ENCODE results near the gene VAC14.

DNA sequence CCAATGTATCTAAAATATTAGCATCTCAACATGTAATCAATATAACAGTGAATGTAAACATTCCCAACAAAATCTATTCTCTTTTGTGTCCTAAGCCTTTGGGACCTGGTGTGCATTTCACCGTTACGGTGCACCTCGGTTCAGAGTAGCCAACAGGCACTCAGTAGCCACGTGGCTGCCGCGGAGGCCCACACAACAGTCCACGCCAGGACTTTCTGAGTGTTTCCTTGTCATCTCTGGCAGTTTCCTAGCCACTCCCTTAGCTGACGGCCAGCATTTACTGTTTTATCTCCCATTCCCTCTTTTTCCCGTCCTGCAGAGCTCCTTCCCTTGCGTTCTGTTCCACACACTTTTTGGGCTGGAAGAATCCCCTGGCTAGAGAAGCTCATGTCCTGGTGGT lies 36.3 kb downstream of the VAC14 start:
- TF ChIP-seq, protein P1, sequence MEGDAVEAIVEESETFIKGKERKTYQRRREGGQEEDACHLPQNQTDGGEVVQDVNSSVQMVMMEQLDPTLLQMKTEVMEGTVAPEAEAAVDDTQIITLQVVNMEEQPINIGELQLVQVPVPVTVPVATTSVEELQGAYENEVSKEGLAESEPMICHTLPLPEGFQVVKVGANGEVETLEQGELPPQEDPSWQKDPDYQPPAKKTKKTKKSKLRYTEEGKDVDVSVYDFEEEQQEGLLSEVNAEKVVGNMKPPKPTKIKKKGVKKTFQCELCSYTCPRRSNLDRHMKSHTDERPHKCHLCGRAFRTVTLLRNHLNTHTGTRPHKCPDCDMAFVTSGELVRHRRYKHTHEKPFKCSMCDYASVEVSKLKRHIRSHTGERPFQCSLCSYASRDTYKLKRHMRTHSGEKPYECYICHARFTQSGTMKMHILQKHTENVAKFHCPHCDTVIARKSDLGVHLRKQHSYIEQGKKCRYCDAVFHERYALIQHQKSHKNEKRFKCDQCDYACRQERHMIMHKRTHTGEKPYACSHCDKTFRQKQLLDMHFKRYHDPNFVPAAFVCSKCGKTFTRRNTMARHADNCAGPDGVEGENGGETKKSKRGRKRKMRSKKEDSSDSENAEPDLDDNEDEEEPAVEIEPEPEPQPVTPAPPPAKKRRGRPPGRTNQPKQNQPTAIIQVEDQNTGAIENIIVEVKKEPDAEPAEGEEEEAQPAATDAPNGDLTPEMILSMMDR (tag by site-specific recombination; IDR thresholded peaks at IDR 0.05): no peak
- TF ChIP-seq ZNF423 (tag by site-specific recombination; IDR thresholded peaks at IDR 0.05): no peak
- TF ChIP-seq, protein P2, sequence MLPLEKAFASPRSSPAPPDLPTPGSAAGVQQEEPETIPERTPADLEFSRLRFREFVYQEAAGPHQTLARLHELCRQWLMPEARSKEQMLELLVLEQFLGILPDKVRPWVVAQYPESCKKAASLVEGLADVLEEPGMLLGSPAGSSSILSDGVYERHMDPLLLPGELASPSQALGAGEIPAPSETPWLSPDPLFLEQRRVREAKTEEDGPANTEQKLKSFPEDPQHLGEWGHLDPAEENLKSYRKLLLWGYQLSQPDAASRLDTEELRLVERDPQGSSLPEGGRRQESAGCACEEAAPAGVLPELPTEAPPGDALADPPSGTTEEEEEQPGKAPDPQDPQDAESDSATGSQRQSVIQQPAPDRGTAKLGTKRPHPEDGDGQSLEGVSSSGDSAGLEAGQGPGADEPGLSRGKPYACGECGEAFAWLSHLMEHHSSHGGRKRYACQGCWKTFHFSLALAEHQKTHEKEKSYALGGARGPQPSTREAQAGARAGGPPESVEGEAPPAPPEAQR (tag by site-specific recombination; IDR thresholded peaks at IDR 0.05): no peak
- TF ChIP-seq, protein P3, sequence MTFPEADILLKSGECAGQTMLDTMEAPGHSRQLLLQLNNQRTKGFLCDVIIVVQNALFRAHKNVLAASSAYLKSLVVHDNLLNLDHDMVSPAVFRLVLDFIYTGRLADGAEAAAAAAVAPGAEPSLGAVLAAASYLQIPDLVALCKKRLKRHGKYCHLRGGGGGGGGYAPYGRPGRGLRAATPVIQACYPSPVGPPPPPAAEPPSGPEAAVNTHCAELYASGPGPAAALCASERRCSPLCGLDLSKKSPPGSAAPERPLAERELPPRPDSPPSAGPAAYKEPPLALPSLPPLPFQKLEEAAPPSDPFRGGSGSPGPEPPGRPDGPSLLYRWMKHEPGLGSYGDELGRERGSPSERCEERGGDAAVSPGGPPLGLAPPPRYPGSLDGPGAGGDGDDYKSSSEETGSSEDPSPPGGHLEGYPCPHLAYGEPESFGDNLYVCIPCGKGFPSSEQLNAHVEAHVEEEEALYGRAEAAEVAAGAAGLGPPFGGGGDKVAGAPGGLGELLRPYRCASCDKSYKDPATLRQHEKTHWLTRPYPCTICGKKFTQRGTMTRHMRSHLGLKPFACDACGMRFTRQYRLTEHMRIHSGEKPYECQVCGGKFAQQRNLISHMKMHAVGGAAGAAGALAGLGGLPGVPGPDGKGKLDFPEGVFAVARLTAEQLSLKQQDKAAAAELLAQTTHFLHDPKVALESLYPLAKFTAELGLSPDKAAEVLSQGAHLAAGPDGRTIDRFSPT (tag by site-specific recombination; IDR thresholded peaks at IDR 0.05): no peak
- no peak for TF ChIP-seq ZXDB (tag by site-specific recombination; IDR thresholded peaks at IDR 0.05)
- no peak for TF ChIP-seq ZNF16 (tag by site-specific recombination; IDR thresholded peaks at IDR 0.05; ENCODE audit: low read depth)
- TF ChIP-seq BCL11A (tag by site-specific recombination; IDR thresholded peaks at IDR 0.05; ENCODE audit: low read depth): no peak
- no peak for TF ChIP-seq ZNF530 (tag by site-specific recombination; IDR thresholded peaks at IDR 0.05; ENCODE audit: low read depth)
- TF ChIP-seq SCRT1 (tag by site-specific recombination; IDR thresholded peaks at IDR 0.05; ENCODE audit: borderline replicate concordance): no peak
- TF ChIP-seq ZFP41 (tag by site-specific recombination; IDR thresholded peaks at IDR 0.05; ENCODE audit: borderline replicate concordance): no peak
- TF ChIP-seq, protein P4, sequence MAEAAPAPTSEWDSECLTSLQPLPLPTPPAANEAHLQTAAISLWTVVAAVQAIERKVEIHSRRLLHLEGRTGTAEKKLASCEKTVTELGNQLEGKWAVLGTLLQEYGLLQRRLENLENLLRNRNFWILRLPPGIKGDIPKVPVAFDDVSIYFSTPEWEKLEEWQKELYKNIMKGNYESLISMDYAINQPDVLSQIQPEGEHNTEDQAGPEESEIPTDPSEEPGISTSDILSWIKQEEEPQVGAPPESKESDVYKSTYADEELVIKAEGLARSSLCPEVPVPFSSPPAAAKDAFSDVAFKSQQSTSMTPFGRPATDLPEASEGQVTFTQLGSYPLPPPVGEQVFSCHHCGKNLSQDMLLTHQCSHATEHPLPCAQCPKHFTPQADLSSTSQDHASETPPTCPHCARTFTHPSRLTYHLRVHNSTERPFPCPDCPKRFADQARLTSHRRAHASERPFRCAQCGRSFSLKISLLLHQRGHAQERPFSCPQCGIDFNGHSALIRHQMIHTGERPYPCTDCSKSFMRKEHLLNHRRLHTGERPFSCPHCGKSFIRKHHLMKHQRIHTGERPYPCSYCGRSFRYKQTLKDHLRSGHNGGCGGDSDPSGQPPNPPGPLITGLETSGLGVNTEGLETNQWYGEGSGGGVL (tag by site-specific recombination; IDR thresholded peaks at IDR 0.05): no peak
- TF ChIP-seq ZNF350 (tag by site-specific recombination; IDR thresholded peaks at IDR 0.05): no peak
- TF ChIP-seq SCRT2 (tag by site-specific recombination; IDR thresholded peaks at IDR 0.05): no peak

All from HEK293 (cell line).